Ectodermal cell (in vitro differentiated cells): ENCODE results near the gene POLR1A.

Source experiments
- H3K27ac ChIP-seq: 2 replicates; pipeline ENCODE4 v1.7.0; 2013; ENCODE audit warnings: mild to moderate bottlenecking, low read depth, low read length; ENCODE audit not compliant: insufficient read depth, poor library complexity, severe bottlenecking
- H3K27me3 ChIP-seq: 2 replicates; pipeline ENCODE4 v1.7.0; 2013; ENCODE audit warnings: mild to moderate bottlenecking, low read length; ENCODE audit not compliant: insufficient read depth, control insufficient read depth, poor library complexity, severe bottlenecking
- H3K36me3 ChIP-seq: one replicate; pipeline ENCODE4 v1.7.0; 2013; ENCODE audit warnings: low read length; ENCODE audit not compliant: control insufficient read depth, insufficient read depth
- H3K4me1 ChIP-seq: one replicate; pipeline ENCODE4 v1.7.0; 2013; ENCODE audit warnings: low read length; ENCODE audit not compliant: control insufficient read depth, insufficient read depth
- H3K4me3 ChIP-seq: 2 replicates; pipeline ENCODE4 v1.7.0; 2013; ENCODE audit warnings: low read depth, low read length, control low read depth; ENCODE audit not compliant: insufficient read depth
- H3K9me3 ChIP-seq: 2 replicates; pipeline ENCODE4 v1.7.0; 2013; ENCODE audit warnings: mild to moderate bottlenecking, low read length, moderate library complexity; ENCODE audit not compliant: control insufficient read depth
- WGBS, 2 experiments: methylation state at CpG; one replicate each; pipeline ENCODE4 v1.1.7; 2013; ENCODE audit warnings: missing lambda C conversion rate in 2 of 2; 5-methylcytosine and 5-hydroxymethylcytosine counted together

The POLR1A gene

DNA sequence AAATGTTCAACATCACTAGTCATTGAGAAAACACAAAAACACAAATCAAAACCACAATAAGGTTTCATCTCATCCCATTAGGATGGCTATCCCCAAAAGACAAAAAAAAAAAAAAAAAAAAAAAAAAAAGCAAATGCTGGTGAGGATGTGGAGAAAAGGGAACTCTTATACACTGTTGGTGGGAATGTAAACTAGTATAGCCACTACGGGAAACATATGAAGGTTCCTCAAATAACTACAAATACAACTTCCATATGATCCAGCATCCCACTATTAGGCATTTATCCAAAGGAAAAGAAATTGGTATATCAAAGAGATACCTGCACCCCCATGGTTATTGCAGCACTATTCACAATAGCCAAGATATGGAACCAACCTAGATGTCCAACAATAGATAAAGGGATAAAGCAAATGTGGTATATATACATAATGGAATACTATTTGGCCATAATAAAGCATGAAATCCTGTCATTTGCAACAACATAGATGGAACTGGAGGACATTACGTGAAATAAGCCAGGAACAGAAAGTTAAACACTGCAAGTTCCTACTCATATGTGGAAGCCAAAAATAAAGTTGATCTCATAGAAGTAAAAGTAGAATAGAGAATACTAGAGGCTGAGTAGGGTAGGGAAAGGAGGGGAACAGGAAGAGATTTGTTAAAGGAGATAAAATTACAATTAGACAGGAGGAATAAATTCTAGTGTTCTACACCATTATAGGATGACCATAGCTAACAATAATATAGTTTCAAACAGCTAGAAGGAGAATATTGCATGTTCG lies 8.4 kb downstream of the POLR1A start:
- no peaks in the 10 kb centered on the region for H3K9me3 ChIP-seq
- 88 to 95% methylated on average over 1 to 2 of the region's 3 CpGs for whole genome bisulfite sequencing, 2 experiments
- no peak overlapping the region for H3K27ac ChIP-seq
- no peaks in the 10 kb centered on the region for H3K27me3 ChIP-seq
- H3K4me1 ChIP-seq = no peaks in the 10 kb centered on the region
- H3K36me3 ChIP-seq = peaks cover 12% of the 10 kb centered on the region
- H3K4me3 ChIP-seq = no peak overlapping the region

DNA sequence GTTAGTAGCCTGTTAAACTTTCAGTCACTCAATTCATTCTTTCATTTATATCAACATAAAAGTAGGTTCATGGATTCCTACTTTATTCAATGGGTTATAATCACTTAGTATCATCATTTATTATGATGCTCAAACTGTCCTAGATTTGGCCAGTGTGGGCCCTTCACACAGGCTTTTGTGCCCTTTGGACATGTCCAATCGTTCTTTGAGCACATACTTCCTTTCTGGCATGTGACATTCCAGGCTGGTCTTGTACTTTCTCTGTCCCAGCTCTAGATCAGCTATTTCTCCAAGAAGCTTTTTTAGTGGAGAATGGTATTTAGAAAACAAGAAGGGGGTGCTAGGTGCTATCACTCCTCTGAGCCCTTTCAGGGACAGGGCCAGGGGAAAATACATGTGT lies 11.5 kb downstream of the POLR1A start:
- H3K4me1 ChIP-seq = no peaks in the 10 kb centered on the region
- H3K36me3 ChIP-seq = peaks cover 24% of the 10 kb centered on the region
- 87 to 96% methylated on average over 1 of the region's 1 CpG for WGBS, 2 experiments
- no peaks in the 10 kb centered on the region for H3K9me3 ChIP-seq
- no peak overlapping the region for H3K4me3 ChIP-seq
- no peaks in the 10 kb centered on the region for H3K27me3 ChIP-seq
- no peak overlapping the region for H3K27ac ChIP-seq

DNA sequence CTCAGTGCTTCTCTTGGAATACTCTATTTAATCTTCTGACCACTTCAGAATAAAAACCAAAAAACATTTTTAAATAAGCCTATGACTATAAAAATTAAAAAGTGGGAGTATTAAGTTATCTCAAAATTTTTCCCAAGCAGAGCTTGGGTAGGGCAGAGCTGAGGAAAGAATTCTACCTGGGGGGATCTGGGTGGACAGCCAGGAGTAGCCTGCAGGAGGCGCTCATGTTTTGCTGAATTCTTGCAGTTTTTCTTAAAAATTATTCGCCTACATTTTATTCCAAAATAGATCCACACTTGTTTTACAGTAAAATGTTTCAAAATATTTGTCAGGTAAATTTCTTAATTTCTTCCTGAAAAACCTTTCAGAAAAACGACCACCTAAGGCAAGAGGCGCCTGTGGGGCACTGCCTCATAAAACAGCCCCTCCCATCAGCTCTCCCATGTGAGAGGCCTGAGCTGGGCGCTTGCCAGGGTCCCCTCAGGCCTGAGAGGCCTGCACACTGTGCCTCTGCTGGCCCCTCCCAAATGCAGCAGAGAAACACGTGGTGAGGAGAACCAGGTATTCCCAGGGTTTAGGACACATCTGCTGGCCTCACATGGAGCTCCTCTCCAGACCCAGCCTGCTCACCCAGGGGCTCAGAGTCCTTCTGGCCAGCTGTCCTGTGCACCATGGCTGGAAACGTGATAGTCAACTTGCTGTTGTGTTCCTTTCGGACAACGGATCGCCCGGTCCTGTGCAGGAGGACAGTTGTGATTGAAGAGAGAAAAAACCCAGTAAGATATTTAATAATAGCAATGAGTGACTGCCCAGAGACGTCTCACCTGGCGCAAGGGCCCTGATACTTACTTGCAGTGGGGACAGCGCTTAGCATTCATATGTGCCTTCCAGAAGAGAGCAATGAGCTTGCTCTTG lies 17.5 kb downstream of the POLR1A start:
- 86% methylated on average over 14 of the region's 14 CpGs for WGBS, 2 experiments
- H3K4me1 ChIP-seq = no peaks in the 10 kb centered on the region
- H3K9me3 ChIP-seq = no peaks in the 10 kb centered on the region
- H3K27me3 ChIP-seq = no peaks in the 10 kb centered on the region
- no peak overlapping the region for H3K4me3 ChIP-seq
- peaks cover 23% of the 10 kb centered on the region for H3K36me3 ChIP-seq
- no peak overlapping the region for H3K27ac ChIP-seq

DNA sequence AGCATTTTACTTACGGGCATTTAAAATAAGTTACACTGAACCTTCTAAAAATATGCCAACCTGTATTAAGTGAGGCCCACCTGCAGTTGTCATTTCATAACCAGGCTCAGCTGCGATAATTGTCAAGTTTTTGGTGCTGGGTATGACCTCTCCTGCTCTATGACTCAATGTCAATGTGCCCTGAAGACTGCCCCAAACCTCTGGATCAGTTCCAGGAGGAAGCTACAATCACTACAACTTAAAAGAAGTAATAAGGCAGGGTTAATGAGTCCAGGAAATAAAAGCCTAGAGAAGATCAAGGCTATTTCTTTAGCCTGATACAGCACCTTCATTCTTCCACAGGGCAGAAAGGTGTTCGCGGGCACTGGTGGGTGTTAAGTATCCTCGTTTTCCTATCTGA lies 22.9 kb downstream of the POLR1A start:
- Histone ChIP-seq H3K36me3 (peaks cover 29% of the 10 kb centered on the region), H3K9me3 (no peaks in the 10 kb centered on the region), H3K4me3 (no peak overlapping the region), H3K27ac (no peak overlapping the region), H3K4me1 (no peaks in the 10 kb centered on the region), H3K27me3 (no peaks in the 10 kb centered on the region)
- 93 to 95% methylated on average over 5 of the region's 5 CpGs for WGBS, 2 experiments

DNA sequence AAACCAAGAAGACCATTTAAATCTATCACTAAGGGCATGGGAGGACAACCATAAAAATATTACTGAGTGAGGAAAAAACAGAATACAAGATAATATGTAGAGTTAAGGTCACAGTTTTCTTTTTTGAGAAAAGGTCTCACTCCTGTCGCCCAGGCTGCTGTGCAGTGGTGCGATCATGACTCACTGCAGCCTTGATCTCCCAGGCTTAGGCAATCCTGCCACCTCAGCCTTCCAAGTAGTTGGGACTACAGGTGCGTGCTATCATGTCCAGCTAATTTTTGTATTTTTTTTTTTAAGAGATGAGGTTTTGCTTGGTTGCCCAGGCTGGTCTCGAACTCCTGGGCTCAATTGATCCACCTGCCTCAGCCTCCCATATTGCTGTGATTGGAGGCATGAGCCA lies 24.0 kb downstream of the POLR1A start:
- H3K27ac ChIP-seq = no peak overlapping the region
- H3K27me3 ChIP-seq = no peaks in the 10 kb centered on the region
- no peaks in the 10 kb centered on the region for H3K9me3 ChIP-seq
- 96 to 97% methylated on average over 4 of the region's 4 CpGs for WGBS, 2 experiments
- no peaks in the 10 kb centered on the region for H3K4me1 ChIP-seq
- peaks cover 39% of the 10 kb centered on the region for H3K36me3 ChIP-seq
- H3K4me3 ChIP-seq = no peak overlapping the region

DNA sequence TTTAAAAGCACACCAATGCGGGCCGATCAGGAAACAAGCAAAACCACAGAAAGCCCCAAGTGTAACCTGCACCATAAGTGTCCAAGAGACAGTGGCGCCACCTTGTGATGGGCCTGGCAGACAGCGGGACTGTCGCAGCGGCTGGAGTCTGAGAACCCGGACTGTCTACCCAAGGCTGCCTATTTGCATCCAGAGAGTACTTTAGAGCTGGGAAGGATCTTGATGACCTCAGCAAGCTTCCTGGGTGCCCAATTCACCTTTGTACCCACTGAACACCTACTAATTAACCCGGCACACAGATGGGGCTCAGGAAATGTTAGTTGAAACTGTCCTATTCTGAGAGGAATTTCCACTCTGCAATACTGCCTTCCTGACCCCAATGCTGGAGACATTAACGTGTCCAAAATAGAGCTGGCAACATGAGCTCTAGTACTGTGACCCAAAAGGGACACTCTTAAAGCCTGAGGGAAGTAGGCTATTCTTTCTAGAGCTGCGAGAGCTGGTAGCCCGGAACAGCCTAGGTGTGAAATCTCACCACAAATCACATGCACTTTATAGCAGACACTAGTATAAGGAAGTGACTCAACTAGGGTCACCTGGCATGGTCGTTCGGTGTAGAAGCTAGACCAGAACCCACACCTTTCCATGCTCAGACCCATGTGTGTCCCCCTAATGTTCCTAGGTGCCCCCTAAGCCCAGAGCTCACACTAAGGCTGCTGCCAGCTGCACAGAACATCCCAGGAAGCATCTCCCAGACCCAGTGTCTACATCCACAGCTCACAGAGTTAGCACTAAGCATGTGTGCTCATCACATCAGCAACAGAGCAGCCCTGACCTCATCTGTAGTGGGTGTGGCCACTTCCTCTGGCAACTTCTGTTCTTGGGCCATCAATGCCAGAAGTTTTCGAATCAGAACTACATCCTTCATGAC lies 25.4 kb downstream of the POLR1A start:
- Histone ChIP-seq H3K27ac (no peak overlapping the region), H3K9me3 (no peaks in the 10 kb centered on the region), H3K4me1 (no peaks in the 10 kb centered on the region), H3K4me3 (no peak overlapping the region), H3K36me3 (peaks cover 42% of the 10 kb centered on the region), H3K27me3 (no peaks in the 10 kb centered on the region)
- WGBS, 2 experiments = 80 to 84% methylated on average over 14 of the region's 14 CpGs

DNA sequence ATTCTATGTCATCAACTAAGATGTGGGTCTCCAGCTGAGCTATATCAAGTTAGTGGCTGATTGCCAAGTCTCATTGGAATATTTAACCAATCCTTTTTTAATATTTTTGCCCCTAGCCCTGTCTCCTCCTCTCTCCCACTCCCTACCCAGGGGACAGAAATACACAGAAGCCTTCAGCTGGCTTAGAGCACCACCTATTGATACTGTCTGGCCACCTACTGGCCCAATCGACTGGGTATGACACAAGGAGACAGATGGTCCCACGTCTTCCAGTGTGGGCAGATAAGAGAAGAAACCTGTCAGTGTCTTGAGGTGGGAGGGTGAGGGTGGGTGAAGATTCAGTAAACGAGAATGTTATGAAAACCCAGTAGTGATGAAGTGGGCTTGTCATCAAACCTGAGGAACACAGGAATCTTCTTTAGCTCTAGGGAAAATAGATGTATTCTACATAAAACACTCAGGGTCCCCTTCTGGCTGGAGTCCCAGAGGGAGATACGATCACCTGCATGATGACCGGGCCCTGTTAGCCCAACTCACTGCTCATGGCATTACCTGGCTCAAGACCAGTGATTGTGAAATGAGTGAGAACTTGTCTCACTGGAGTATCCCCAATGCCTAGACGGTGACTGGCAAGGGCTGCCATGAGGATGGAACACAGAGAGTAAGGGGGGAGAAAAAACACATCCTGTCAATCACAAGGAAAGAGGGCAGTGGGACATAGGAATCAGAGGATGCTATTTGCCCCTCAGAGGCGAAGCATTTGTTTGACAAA lies 26.7 kb downstream of the POLR1A start:
- H3K4me1 ChIP-seq = no peaks in the 10 kb centered on the region
- H3K9me3 ChIP-seq = no peaks in the 10 kb centered on the region
- no peaks in the 10 kb centered on the region for H3K27me3 ChIP-seq
- H3K36me3 ChIP-seq = peaks cover 54% of the 10 kb centered on the region
- H3K27ac ChIP-seq = no peak overlapping the region
- 95 to 97% methylated on average over 7 of the region's 7 CpGs for WGBS, 2 experiments
- no peak overlapping the region for H3K4me3 ChIP-seq

DNA sequence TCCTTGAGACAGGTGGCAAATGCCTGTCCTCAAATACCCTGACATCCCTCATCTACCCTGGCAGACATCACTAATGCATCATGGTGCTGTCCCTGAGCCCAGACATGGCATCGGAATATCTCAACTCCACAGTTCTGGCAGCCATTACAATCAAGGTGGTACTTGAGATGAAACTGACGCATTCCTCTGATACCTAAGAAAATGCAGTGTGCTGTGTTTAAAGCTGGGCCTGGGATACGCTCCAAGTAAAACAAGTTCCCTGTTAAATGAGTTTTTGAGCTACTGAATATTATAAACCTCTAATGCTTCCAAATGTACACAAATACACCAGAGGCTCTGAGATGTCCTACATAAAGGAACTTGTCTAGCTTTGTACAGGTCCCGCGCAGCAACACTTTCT lies 29.8 kb downstream of the POLR1A start:
- Histone ChIP-seq H3K27ac (no peak overlapping the region), H3K4me3 (no peak overlapping the region), H3K27me3 (no peaks in the 10 kb centered on the region), H3K4me1 (no peaks in the 10 kb centered on the region), H3K9me3 (no peaks in the 10 kb centered on the region), H3K36me3 (peaks cover 53% of the 10 kb centered on the region)
- 94 to 97% methylated on average over 5 of the region's 5 CpGs for WGBS, 2 experiments

DNA sequence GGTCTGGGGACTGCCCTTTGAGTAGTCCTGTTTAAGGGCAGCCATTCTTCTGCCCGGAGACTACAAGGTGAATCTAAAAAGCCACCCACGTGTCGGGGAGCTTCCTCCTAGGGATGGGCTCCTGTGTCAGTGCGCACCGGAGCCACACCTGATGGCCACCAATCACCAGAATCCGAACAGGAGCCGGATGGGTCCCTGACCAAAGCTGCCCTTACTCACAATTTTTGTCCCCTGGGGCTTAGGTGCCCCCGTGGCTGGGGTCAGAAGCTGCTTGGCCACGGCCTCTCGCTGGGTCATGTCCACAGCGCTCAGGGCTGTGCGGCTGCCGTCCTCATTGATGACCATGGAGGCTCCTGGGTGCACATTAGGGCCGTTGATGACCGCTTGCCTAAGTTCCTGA lies 30.9 kb downstream of the POLR1A start:
- H3K36me3 ChIP-seq = peaks cover 53% of the 10 kb centered on the region
- H3K9me3 ChIP-seq = no peaks in the 10 kb centered on the region
- no peaks in the 10 kb centered on the region for H3K27me3 ChIP-seq
- no peak overlapping the region for H3K4me3 ChIP-seq
- H3K27ac ChIP-seq = no peak overlapping the region
- WGBS, 2 experiments = 95% methylated on average over 15 of the region's 15 CpGs
- H3K4me1 ChIP-seq = no peaks in the 10 kb centered on the region
